ENCODE measurements around the gene NTRK2.

Gene NTRK2

DNA sequence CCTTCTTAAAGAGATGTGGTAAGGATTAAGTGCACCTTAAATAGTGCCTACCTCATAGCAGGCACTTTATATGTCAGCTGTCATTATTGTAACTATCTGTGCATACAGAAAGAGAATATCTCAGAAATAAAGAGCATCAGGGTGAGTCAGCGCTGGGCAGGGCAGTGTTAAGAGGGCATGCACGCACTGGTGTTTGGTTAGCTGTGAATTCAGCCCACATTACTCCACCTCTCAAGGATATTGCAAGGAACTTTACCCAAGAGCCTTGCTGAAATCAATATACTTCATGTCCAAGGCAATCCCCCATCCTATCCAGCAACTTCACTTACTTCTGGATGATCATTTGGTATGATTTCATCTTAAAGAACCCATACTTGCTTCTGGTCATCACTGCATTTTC lies 300.9 kb downstream of the NTRK2 start:
- Histone ChIP-seq H3F3A (ENCODE audit: control insufficient read depth, insufficient read depth) (no peaks in the 10 kb centered on the region), H3K79me2 (ENCODE audit: control insufficient read depth, low read length) (no peaks in the 10 kb centered on the region)

DNA sequence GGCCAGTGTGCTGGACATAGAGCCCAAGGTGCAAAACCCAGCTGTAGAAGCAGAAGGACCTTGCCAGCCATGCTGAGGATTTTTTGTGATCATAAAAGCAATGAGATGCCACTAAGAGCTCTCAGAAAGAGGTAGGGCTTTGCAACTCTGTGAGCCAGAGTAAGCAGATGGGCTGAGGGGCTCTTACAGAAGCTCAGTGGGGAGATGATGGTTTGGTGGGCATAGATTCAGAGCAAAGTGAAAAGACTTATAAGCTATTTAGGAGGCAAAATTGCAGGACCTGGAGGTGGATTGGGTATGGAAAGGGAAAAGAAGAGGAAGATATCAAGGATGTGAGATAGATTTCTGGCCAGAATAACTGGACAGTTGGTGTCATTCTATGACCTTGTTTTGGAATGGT lies 302.0 kb downstream of the NTRK2 start:
- H3K9me3 ChIP-seq (ENCODE audit: control insufficient read depth, insufficient read depth, low read length): peaks cover 4% of the 10 kb centered on the region; the same call in 1 of the 2 replicates
- H3K4me3 ChIP-seq (ENCODE audit: low read length): no peak overlapping the region
- H3K36me3 ChIP-seq (ENCODE audit: control insufficient read depth, low read length): no peaks in the 10 kb centered on the region
- H3K4me1 ChIP-seq (ENCODE audit: control insufficient read depth, low read length): no peaks in the 10 kb centered on the region
- H3K27me3 ChIP-seq (ENCODE audit: control insufficient read depth, low read length): no peaks in the 10 kb centered on the region
- no peak overlapping the region for H3K27ac ChIP-seq (ENCODE audit: low read depth, low read length)
- no peaks in the 10 kb centered on the region for H4K20me1 ChIP-seq (ENCODE audit: control insufficient read depth, insufficient read depth, low read depth, low read length)
- TF ChIP-seq, protein P1, sequence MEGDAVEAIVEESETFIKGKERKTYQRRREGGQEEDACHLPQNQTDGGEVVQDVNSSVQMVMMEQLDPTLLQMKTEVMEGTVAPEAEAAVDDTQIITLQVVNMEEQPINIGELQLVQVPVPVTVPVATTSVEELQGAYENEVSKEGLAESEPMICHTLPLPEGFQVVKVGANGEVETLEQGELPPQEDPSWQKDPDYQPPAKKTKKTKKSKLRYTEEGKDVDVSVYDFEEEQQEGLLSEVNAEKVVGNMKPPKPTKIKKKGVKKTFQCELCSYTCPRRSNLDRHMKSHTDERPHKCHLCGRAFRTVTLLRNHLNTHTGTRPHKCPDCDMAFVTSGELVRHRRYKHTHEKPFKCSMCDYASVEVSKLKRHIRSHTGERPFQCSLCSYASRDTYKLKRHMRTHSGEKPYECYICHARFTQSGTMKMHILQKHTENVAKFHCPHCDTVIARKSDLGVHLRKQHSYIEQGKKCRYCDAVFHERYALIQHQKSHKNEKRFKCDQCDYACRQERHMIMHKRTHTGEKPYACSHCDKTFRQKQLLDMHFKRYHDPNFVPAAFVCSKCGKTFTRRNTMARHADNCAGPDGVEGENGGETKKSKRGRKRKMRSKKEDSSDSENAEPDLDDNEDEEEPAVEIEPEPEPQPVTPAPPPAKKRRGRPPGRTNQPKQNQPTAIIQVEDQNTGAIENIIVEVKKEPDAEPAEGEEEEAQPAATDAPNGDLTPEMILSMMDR (IDR thresholded peaks at IDR 0.05; ENCODE audit: low read depth, low read length, poor library complexity, severe bottlenecking): no peak
- no peak for TF ChIP-seq EZH2phosphoT487 (IDR thresholded peaks at IDR 0.05; ENCODE audit: borderline replicate concordance, low read length)
- no peak overlapping the region for H3K4me2 ChIP-seq (ENCODE audit: low read length)
- no peaks in the 10 kb centered on the region for H3K79me2 ChIP-seq (ENCODE audit: control insufficient read depth, low read length)
- no peaks in the 10 kb centered on the region for H3F3A ChIP-seq (ENCODE audit: control insufficient read depth, insufficient read depth)
- H3K9me2 ChIP-seq (replicated peaks; ENCODE audit: control insufficient read depth, low read length): no peaks in the 10 kb centered on the region

More for the DNA sequence above, 300.9 kb downstream of the NTRK2 start:
- Histone ChIP-seq H4K20me1 (ENCODE audit: control insufficient read depth, insufficient read depth, low read depth, low read length) (no peaks in the 10 kb centered on the region), H3K27ac (ENCODE audit: low read depth, low read length) (no peak overlapping the region), H3K9me3 (ENCODE audit: control insufficient read depth, insufficient read depth, low read length) (peaks cover 4% of the 10 kb centered on the region; the same call in 1 of the 2 replicates), H3K36me3 (ENCODE audit: control insufficient read depth, low read length) (no peaks in the 10 kb centered on the region), H3K4me2 (ENCODE audit: low read length) (no peak overlapping the region), H3K27me3 (ENCODE audit: control insufficient read depth, low read length) (no peaks in the 10 kb centered on the region), H3K4me1 (ENCODE audit: control insufficient read depth, low read length) (no peaks in the 10 kb centered on the region), H3K9me2 (replicated peaks; ENCODE audit: control insufficient read depth, low read length) (no peaks in the 10 kb centered on the region), H3K4me3 (ENCODE audit: low read length) (no peak overlapping the region)
- TF ChIP-seq EZH2phosphoT487 (IDR thresholded peaks at IDR 0.05; ENCODE audit: borderline replicate concordance, low read length): no peak
- TF ChIP-seq, protein P1 (IDR thresholded peaks at IDR 0.05; ENCODE audit: low read depth, low read length, poor library complexity, severe bottlenecking): no peak

DNA sequence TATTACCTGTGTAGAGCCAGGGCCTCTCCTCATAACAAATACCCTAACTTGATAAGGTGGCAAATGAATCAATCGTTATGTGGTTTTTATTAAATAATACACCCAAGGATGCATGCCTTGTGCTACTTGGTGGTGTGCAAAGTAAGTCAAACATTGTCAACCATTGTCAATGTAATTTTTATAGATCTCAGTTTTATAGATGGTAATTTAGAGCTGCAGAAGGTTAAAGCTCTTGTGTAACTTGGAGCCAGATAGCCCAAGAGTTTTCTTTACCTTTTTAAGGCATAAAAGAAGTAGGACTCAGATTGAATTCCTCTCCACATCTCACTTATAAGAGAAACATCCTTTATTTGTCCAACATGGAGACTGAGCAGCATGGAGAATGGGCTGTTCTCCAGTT lies 304.7 kb downstream of the NTRK2 start:
- no peaks in the 10 kb centered on the region for H3K36me3 ChIP-seq (ENCODE audit: control insufficient read depth, low read length)
- no peaks in the 10 kb centered on the region for H4K20me1 ChIP-seq (ENCODE audit: control insufficient read depth, insufficient read depth, low read depth, low read length)
- no peaks in the 10 kb centered on the region for H3F3A ChIP-seq (ENCODE audit: control insufficient read depth, insufficient read depth)
- no peaks in the 10 kb centered on the region for H3K9me2 ChIP-seq (replicated peaks; ENCODE audit: control insufficient read depth, low read length)
- no peak overlapping the region for H3K4me2 ChIP-seq (ENCODE audit: low read length)
- H3K4me1 ChIP-seq (ENCODE audit: control insufficient read depth, low read length): no peaks in the 10 kb centered on the region
- no peak overlapping the region for H3K4me3 ChIP-seq (ENCODE audit: low read length)
- H3K79me2 ChIP-seq (ENCODE audit: control insufficient read depth, low read length): no peaks in the 10 kb centered on the region
- no peak overlapping the region for H3K27ac ChIP-seq (ENCODE audit: low read depth, low read length)
- no peaks in the 10 kb centered on the region for H3K27me3 ChIP-seq (ENCODE audit: control insufficient read depth, low read length)
- H3K9me3 ChIP-seq (ENCODE audit: control insufficient read depth, insufficient read depth, low read length): no peaks in the 10 kb centered on the region
- TF ChIP-seq, protein P1 (IDR thresholded peaks at IDR 0.05; ENCODE audit: low read depth, low read length, poor library complexity, severe bottlenecking): no peak
- TF ChIP-seq EZH2phosphoT487 (IDR thresholded peaks at IDR 0.05; ENCODE audit: borderline replicate concordance, low read length): no peak
